ENCODE results near the gene STAT5B. TPM values are rescaled to one million over a fixed set of nuclear protein-coding genes. Genes with fewer than 3 reads are reported as not detected.
A peak's percentile ranks its signal among the peaks of the same experiment; 100 is the strongest.
"Not testable (repeated sequence)": the region's sequence is repeated elsewhere in the genome, so short reads cannot be mapped to it uniquely, and the experiment has no call there.

STAT5B gene
- total and polyA plus RNA-seq, 9 of the 15 experiments (the other 6 are each of a cell fraction or from before 2014, with no cell fraction given) = 20.8 to 176 (median 92.4) TPM

DNA sequence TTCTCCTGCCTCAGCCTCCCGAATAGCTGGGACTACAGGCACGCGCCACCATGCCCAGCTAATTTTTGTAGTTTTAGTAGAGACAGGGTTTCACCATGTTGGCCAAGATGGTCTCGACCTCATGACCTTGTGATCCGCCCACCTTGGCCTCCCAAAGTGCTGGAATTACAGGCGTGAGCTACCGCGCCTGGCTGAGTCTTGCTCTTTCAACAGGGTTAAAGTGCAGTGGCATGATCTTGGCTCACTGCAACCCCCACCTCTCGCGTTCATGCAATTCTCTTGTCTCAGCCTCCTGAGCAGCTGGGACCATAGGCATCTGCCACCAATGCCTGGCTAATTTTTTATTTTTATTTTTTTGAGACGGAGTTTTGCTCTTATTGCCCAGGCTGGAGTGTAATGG, 31.0 kb downstream of the STAT5B start:
- POLR2A ChIA-PET; H3K9me3 ChIP-seq (replicated peaks; ENCODE audit: control insufficient read depth, insufficient read depth, low read depth, low read length); in situ Hi-C loops (cut with MboI); H3K27ac ChIP-seq (ENCODE audit: extremely low read depth, low read depth, low read length); BruUV-seq (replicated peaks); intact Hi-C loops (cut with micrococcal nuclease); H3K4me2 ChIP-seq (ENCODE audit: insufficient read depth, low read length); ATAC-seq; CTCF ChIA-PET (ENCODE audit: low intra/inter-chr PET ratio); H3K27me3 ChIP-seq (ENCODE audit: control insufficient read depth in 2 of 2, insufficient read depth in 2 of 2, low read length in 2 of 2); H3K9me1 ChIP-seq (ENCODE audit: control insufficient read depth, insufficient read depth, low read length); H4K20me1 ChIP-seq (replicated peaks; ENCODE audit: control insufficient read depth, insufficient read depth, low read length); H2AFZ ChIP-seq (ENCODE audit: low read depth, low read length); H3K4me3 ChIP-seq; DNase-seq (ENCODE audit: extremely low read depth in 1 of 4, low spot score in 3 of 4); FAIRE-seq; H3K9ac ChIP-seq (ENCODE audit: insufficient read depth in 1 of 2, low read depth in 2 of 2, low read length in 2 of 2): not testable (repeated sequence)
- Histone ChIP-seq H3K79me2 (ENCODE audit: control insufficient read depth, insufficient read depth, low read length) (peaks cover 92% of the 10 kb centered on the region), H3K36me3 (ENCODE audit: control insufficient read depth, insufficient read depth, low read length) (peaks cover 32% of the 10 kb centered on the region; the same call in 2 of the 3 replicates), H3K4me1 (replicated peaks in 1 of 2; ENCODE audit: control insufficient read depth in 2 of 2, insufficient read depth in 2 of 2, low read length in 2 of 2) (peaks cover 15 to 27% of the 10 kb centered on the region in 2 experiments; a peak in 3 of 5 replicates)
- 96% methylated on average over 8 of the region's 11 CpGs for WGBS (ENCODE audit: insufficient coverage, low coverage, missing lambda C conversion rate)
- 0 out of 2 replicates have a peak, but pooled peaks have one; percentile 7 for TF ChIP-seq EGR1 (conservative IDR thresholded peaks at IDR 0.05)

- 90% methylated on average over 2 of the region's 3 CpGs for WGBS (ENCODE audit: insufficient coverage, low coverage, missing lambda C conversion rate)
- H3K9me1 ChIP-seq (ENCODE audit: control insufficient read depth, insufficient read depth, low read length); CTCF ChIA-PET (ENCODE audit: low intra/inter-chr PET ratio); intact Hi-C loops (cut with micrococcal nuclease); H2AFZ ChIP-seq (ENCODE audit: low read depth, low read length); H3K27ac ChIP-seq (ENCODE audit: extremely low read depth, low read depth, low read length); H3K9me3 ChIP-seq (replicated peaks; ENCODE audit: control insufficient read depth, insufficient read depth, low read depth, low read length); H3K9ac ChIP-seq (ENCODE audit: insufficient read depth in 1 of 2, low read depth in 2 of 2, low read length in 2 of 2); H3K4me2 ChIP-seq (ENCODE audit: insufficient read depth, low read length); H4K20me1 ChIP-seq (replicated peaks; ENCODE audit: control insufficient read depth, insufficient read depth, low read length); DNase-seq (ENCODE audit: extremely low read depth in 1 of 4, low spot score in 3 of 4); H3K4me3 ChIP-seq; FAIRE-seq; BruUV-seq (replicated peaks); in situ Hi-C loops (cut with MboI); H3K27me3 ChIP-seq (ENCODE audit: control insufficient read depth in 2 of 2, insufficient read depth in 2 of 2, low read length in 2 of 2); ATAC-seq: not testable (repeated sequence)
- peaks cover 35% of the 10 kb centered on the region; the same call in 2 of the 3 replicates for H3K36me3 ChIP-seq (ENCODE audit: control insufficient read depth, insufficient read depth, low read length)
- POLR2A ChIA-PET = interaction anchor here (0.8 kb wide), 2 partner anchors 12 to 108 kb away, joined by 3 read pairs; no protein-coding TSS in a partner anchor
- TF ChIP-seq ZNF121 (CRISPR knock-in tag; conservative IDR thresholded peaks at IDR 0.05) = peak; percentile 77
- peaks cover 15 to 23% of the 10 kb centered on the region in 2 experiments; a peak in 3 of 5 replicates for H3K4me1 ChIP-seq (replicated peaks in 1 of 2; ENCODE audit: control insufficient read depth in 2 of 2, insufficient read depth in 2 of 2, low read length in 2 of 2)
- peaks cover 92% of the 10 kb centered on the region for H3K79me2 ChIP-seq (ENCODE audit: control insufficient read depth, insufficient read depth, low read length)
These were observed 32.1 kb downstream of the STAT5B start for GRCh38 chr17:42244116-42244515.

All from K562 (cell line).